PFSK-1 (cell line): Measurements from ENCODE around the gene SPATA18.

Experiments used
- FOXP2 ChIP-seq: optimal IDR thresholded peaks from 2 replicates; pipeline ENCODE3; 2011; ENCODE audit warnings: borderline replicate concordance, control low read depth, inconsistent platforms; ENCODE audit not compliant: insufficient read depth; ENCODE audit errors: extremely low read length, extremely low read depth
- POLR2AphosphoS5 ChIP-seq: IDR thresholded peaks from 2 replicates; pipeline ENCODE4 v1.6.1; 2012; ENCODE audit warnings: low read depth, mild to moderate bottlenecking, control low read depth, low read length, moderate library complexity
- REST ChIP-seq, 2 experiments: IDR thresholded peaks; 2 replicates each; pipeline versions ENCODE4 v1.6.1 to v1.8.0; 2011 to 2012; ENCODE audit warnings: low read depth in 2 of 2, low read length in 2 of 2, control low read depth in 1 of 2, inconsistent platforms in 1 of 2, mild to moderate bottlenecking in 1 of 2, moderate library complexity in 1 of 2; ENCODE audit not compliant: insufficient read depth in 1 of 2
- SIN3A ChIP-seq: IDR thresholded peaks from 2 replicates; pipeline ENCODE4 v1.6.1; 2012; ENCODE audit warnings: mild to moderate bottlenecking, low read length, moderate library complexity, borderline replicate concordance; ENCODE audit not compliant: insufficient read depth
- TAF1 ChIP-seq: IDR thresholded peaks from 2 replicates; pipeline ENCODE4 v1.6.1; 2012; ENCODE audit warnings: low read length, control low read depth, borderline replicate concordance; ENCODE audit not compliant: insufficient read depth

The SPATA18 gene

GRCh38 chr4:52016981-52017380 is 34.1 kb upstream of the SPATA18 start:
- TF ChIP-seq SIN3A (no peak), REST (IDR thresholded peaks at IDR 0.05; ENCODE audit: insufficient read depth in 1 of 2, low read depth in 2 of 2, low read length in 2 of 2) (no peak), TAF1 (no peak), FOXP2 (no peak), POLR2AphosphoS5 (no peak)

- no peak for TF ChIP-seq REST (IDR thresholded peaks at IDR 0.05; ENCODE audit: insufficient read depth in 1 of 2, low read depth in 2 of 2, low read length in 2 of 2)
- no peak for TF ChIP-seq POLR2AphosphoS5
- TF ChIP-seq SIN3A: no peak
- TF ChIP-seq FOXP2: no peak
- no peak for TF ChIP-seq TAF1
Observed at GRCh38 chr4:52017814-52018213, 33.3 kb upstream of the SPATA18 start.

GRCh38 chr4:52019936-52020657 is 31.0 kb upstream of the SPATA18 start, which contains the start of gene LRRC66:
LRRC66 (minus strand) TSS chr4:52020363; CDS start chr4:52017613, 2,750 bp downstream.
- TF ChIP-seq TAF1 (no peak), FOXP2 (no peak), REST (IDR thresholded peaks at IDR 0.05; ENCODE audit: insufficient read depth in 1 of 2, low read depth in 2 of 2, low read length in 2 of 2) (no peak)

GRCh38 chr4:52028970-52029369 is 22.1 kb upstream of the SPATA18 start:
- TF ChIP-seq SIN3A (no peak), REST (IDR thresholded peaks at IDR 0.05; ENCODE audit: insufficient read depth in 1 of 2, low read depth in 2 of 2, low read length in 2 of 2) (no peak), FOXP2 (no peak), TAF1 (no peak), POLR2AphosphoS5 (no peak)
